CD14-positive monocyte (primary cell): ENCODE results near the gene TM4SF1. TPM values are rescaled to one million over a fixed set of nuclear protein-coding genes. Genes with fewer than 3 reads are reported as not detected.
A peak's percentile ranks its signal among the peaks of the same experiment; 100 is the strongest.
"Not testable (repeated sequence)": the region's sequence is repeated elsewhere in the genome, so short reads cannot be mapped to it uniquely, and the experiment has no call there.

Source experiments
- DNase-seq, 3 donors: peaks; one replicate each; pipeline ENCODE4 v3.0.0-alpha.2; 2011 to 2022
- H2AFZ ChIP-seq: 2 replicates; pipeline ENCODE4 v1.6.0; 2012; ENCODE audit warnings: mild to moderate bottlenecking, low read depth, low read length, inconsistent platforms; ENCODE audit not compliant: insufficient read depth, poor library complexity, severe bottlenecking
- H3K27ac ChIP-seq, 2 donors: 1 replicate in 1 of 2; 2 replicates in 1 of 2; pipeline ENCODE4 v1.5.1; 2012 to 2013; ENCODE audit warnings: low read length in 2 of 2, control low read depth in 1 of 2, inconsistent platforms in 1 of 2, low read depth in 1 of 2, mild to moderate bottlenecking in 1 of 2
- H3K27me3 ChIP-seq, 2 donors: one replicate each; pipeline versions ENCODE4 v1.6.0 to v1.6.1; 2011 to 2013; ENCODE audit warnings: low read length in 2 of 2; ENCODE audit not compliant: control insufficient read depth in 2 of 2, insufficient read depth in 2 of 2
- H3K36me3 ChIP-seq, 2 donors: replicated peaks in 1 of 2; 1 replicate in 1 of 2; 2 replicates in 1 of 2; pipeline versions ENCODE4 v1.5.1 to v1.6.1; 2012 to 2013; ENCODE audit warnings: low read length in 2 of 2, control low read depth in 1 of 2, inconsistent platforms in 1 of 2, mild to moderate bottlenecking in 1 of 2; ENCODE audit not compliant: insufficient read depth in 2 of 2, control insufficient read depth in 1 of 2
- H3K4me1 ChIP-seq, 2 donors: 1 replicate in 1 of 2; 2 replicates in 1 of 2; pipeline versions ENCODE4 v1.5.1 to v1.6.1; 2012 to 2013; ENCODE audit warnings: low read length in 2 of 2, control low read depth in 1 of 2, inconsistent platforms in 1 of 2, mild to moderate bottlenecking in 1 of 2, moderate library complexity in 1 of 2; ENCODE audit not compliant: insufficient read depth in 2 of 2, control insufficient read depth in 1 of 2
- H3K4me2 ChIP-seq: replicated peaks from 2 replicates; pipeline ENCODE3; 2012; ENCODE audit warnings: low read length, moderate library complexity, mild to moderate bottlenecking; ENCODE audit not compliant: poor library complexity, severe bottlenecking; ENCODE audit errors: extremely low read depth
- H3K4me3 ChIP-seq, 3 experiments: fragments of 200-600 bp in 1 of 3; sonication (generic) in 1 of 3; replicated peaks in 1 of 3; 1 replicate in 2 of 3; 2 replicates in 1 of 3; pipeline ENCODE4 v1.5.1; 2011 to 2013; ENCODE audit warnings: low read length in 3 of 3, mild to moderate bottlenecking in 3 of 3, control low read depth in 2 of 3, low read depth in 2 of 3, inconsistent platforms in 1 of 3, moderate library complexity in 1 of 3
- H3K79me2 ChIP-seq: 2 replicates; pipeline ENCODE4 v1.6.0; 2012; ENCODE audit warnings: mild to moderate bottlenecking, control low read depth, inconsistent platforms, low read length, moderate library complexity; ENCODE audit not compliant: insufficient read depth
- H3K9ac ChIP-seq: 2 replicates; pipeline ENCODE4 v1.6.0; 2017; ENCODE audit warnings: low read length, mild to moderate bottlenecking; ENCODE audit not compliant: insufficient read depth, poor library complexity, severe bottlenecking
- H3K9me3 ChIP-seq, 2 donors: replicated peaks in 1 of 2; 1 replicate in 1 of 2; 2 replicates in 1 of 2; pipeline versions ENCODE4 v1.5.1 to v1.6.1; 2012 to 2013; ENCODE audit warnings: low read length in 2 of 2, control low read depth in 1 of 2; ENCODE audit not compliant: control insufficient read depth in 1 of 2, insufficient read depth in 1 of 2
- H4K20me1 ChIP-seq: 2 replicates; pipeline ENCODE4 v1.6.0; 2012; ENCODE audit warnings: mild to moderate bottlenecking, low read length, control low read depth, moderate library complexity; ENCODE audit not compliant: insufficient read depth
- H3K27ac Mint-ChIP-seq, 7 donors: one replicate each; pipeline ENCODE4 v1.8.0; 2020; ENCODE audit warnings: mild to moderate bottlenecking in 7 of 7, mixed read lengths in 7 of 7, moderate library complexity in 6 of 7, inconsistent platforms in 2 of 7
- H3K27me3 Mint-ChIP-seq, 3 donors: one replicate each; pipeline ENCODE4 v1.8.0; 2021 to 2022; ENCODE audit warnings: low read depth in 3 of 3, mild to moderate bottlenecking in 3 of 3, mixed read lengths in 3 of 3, moderate library complexity in 3 of 3, inconsistent platforms in 1 of 3
- H3K36me3 Mint-ChIP-seq, 2 donors: one replicate each; pipeline ENCODE4 v1.8.0; 2020; ENCODE audit warnings: mixed read lengths in 2 of 2, inconsistent platforms in 1 of 2, mild to moderate bottlenecking in 1 of 2
- H3K4me1 Mint-ChIP-seq: one replicate; pipeline ENCODE4 v1.8.0; 2020; ENCODE audit warnings: mild to moderate bottlenecking, mixed read lengths
- H3K4me3 Mint-ChIP-seq, 2 donors: one replicate each; pipeline ENCODE4 v1.8.0; 2020; ENCODE audit warnings: mild to moderate bottlenecking in 2 of 2, mixed read lengths in 2 of 2, moderate library complexity in 1 of 2
- H3K9me3 Mint-ChIP-seq, 7 donors: one replicate each; pipeline ENCODE4 v1.8.0; 2020 to 2022; ENCODE audit warnings: mixed read lengths in 7 of 7, mild to moderate bottlenecking in 6 of 7, moderate library complexity in 6 of 7, inconsistent platforms in 2 of 7
- CTCF ChIP-seq: fragments of 200-600 bp; IDR thresholded peaks from one replicate; pipeline ENCODE4 v1.8.0; 2022; ENCODE audit warnings: antibody characterized with exemption, mild to moderate bottlenecking
- WGBS: methylation state at CpG from one replicate; pipeline ENCODE4 v1.1.5; 2013; ENCODE audit warnings: missing lambda C conversion rate; ENCODE audit not compliant: insufficient coverage; 5-methylcytosine and 5-hydroxymethylcytosine counted together
- intact Hi-C, 2 donors: fragments of 100-400 bp; cut with micrococcal nuclease; formaldehyde crosslinking; loops; one replicate each; pipeline versions ENCODE4 v1.15.0 to v1.15.1; 2023
- polyA plus RNA-seq, 3 donors: library from polyadenylated mRNA; depleted of rRNA in 1 of 3; unstranded in 2 of 3; stranded (reverse) in 1 of 3; fragments of 300-500 nt in 2 of 3; fragments of >200 nt in 1 of 3; fragmentation: Illumina TruSeq in 2 of 3; gene quantifications; 1 replicate in 2 of 3; 2 replicates in 1 of 3; pipeline ENCODE4 v1.2.3, GENCODE V29; 2012 to 2021

The TM4SF1 gene
- polyA plus RNA-seq, 3 donors: not detected

DNA sequence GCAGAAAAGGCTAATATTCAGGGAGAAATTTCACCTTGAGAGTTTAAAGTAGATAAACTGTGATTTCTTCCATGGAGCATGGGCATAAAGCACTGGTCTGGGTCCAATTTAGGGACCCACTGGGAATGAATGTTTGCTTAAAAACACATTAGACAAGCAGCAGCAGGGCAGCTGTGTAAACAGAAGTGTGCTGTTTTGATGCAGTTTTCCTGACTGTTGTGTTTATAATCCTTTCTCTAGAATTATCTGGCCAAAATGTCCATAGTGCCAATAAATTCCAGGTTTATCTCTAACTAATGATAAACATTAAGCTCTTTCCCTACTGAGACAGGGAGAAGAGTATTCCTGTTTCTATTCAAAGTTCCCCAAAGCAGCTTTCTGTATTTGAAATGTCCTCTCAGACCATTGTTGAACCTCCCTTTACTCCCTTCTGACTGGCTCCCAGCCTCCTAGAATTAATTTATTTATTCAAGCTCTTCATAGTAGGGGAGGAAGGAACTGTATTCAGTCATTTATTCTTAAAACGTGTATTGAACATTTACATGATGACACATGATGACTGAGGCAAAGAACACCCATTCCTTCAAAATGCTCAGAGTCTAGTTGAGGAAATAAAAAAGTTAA lies 37.0 kb downstream of the TM4SF1 start:
- WGBS: no CpG with 5 or more reads among the region's 1 CpG
- H3K27ac ChIP-seq: peak overlapping the region in 1 of 2 donors; percentile 9
- no peaks in the 10 kb centered on the region for H3K9me3 ChIP-seq
- no peak overlapping the region for H2AFZ ChIP-seq
- peaks cover 0 to 2% (median 0%) of the 10 kb centered on the region in 7 donors for H3K9me3 Mint-ChIP-seq
- no peaks in the 10 kb centered on the region for H3K36me3 ChIP-seq
- H3K4me2 ChIP-seq: peak overlapping the region; percentile 24
- peaks cover 32% of the 10 kb centered on the region for H3K4me1 Mint-ChIP-seq
- peak overlapping the region in 2 of 7 donors; percentile 36 to 63 for H3K27ac Mint-ChIP-seq
- DNase-seq: peak in 1 of 3 donors; percentile 14
- H3K4me3 ChIP-seq: peak overlapping the region in 1 of 3 experiments; percentile 2
- no peak for TF ChIP-seq CTCF
- no peaks in the 10 kb centered on the region for H3K36me3 Mint-ChIP-seq
- no peaks in the 10 kb centered on the region for H3K27me3 ChIP-seq
- no peaks in the 10 kb centered on the region for H3K79me2 ChIP-seq
- intact Hi-C loops: loop anchor here in 1 of 2 donors (5.0 kb wide), 1 partner anchor 63 kb away; no protein-coding TSS in a partner anchor
- no peak overlapping the region for H3K9ac ChIP-seq
- no peaks in the 10 kb centered on the region for H3K27me3 Mint-ChIP-seq
- H3K4me1 ChIP-seq: peaks cover 27 to 35% of the 10 kb centered on the region in 2 donors
- H4K20me1 ChIP-seq: no peaks in the 10 kb centered on the region
- H3K4me3 Mint-ChIP-seq: no peak overlapping the region

DNA sequence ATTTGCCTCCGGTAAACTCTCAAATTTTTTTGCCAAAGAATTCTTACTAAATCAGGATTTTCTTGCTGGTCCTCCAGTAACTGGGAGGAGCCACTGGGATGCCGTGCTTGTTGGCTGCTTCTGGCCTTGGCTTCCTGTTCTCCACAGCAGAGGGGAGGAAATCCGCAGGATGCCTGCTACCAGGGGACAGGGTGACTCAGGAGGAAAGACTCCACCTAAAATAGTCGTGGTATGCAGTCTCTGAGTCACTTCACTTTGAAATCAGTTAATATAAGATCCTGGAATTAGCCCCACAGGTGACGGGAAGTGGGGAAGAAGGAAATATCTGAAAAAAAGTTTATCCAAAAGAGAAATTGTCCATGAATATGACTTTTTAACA lies 37.5 kb downstream of the TM4SF1 start:
- no peak for TF ChIP-seq CTCF
- H3K36me3 Mint-ChIP-seq: no peaks in the 10 kb centered on the region
- H3K4me3 Mint-ChIP-seq: peak overlapping the region in 1 of 2 donors; percentile 10
- Histone ChIP-seq H4K20me1 (no peaks in the 10 kb centered on the region), H3K36me3 (no peaks in the 10 kb centered on the region), H3K4me1 (peaks cover 27 to 35% of the 10 kb centered on the region in 2 donors), H2AFZ (no peak overlapping the region), H3K27ac (peak overlapping the region in 1 of 2 donors; percentile 9), H3K27me3 (no peaks in the 10 kb centered on the region), H3K4me2 (peak overlapping the region; percentile 24), H3K4me3 (peak overlapping the region in 1 of 3 experiments; percentile 2), H3K9ac (no peak overlapping the region), H3K79me2 (no peaks in the 10 kb centered on the region), H3K9me3 (no peaks in the 10 kb centered on the region)
- peaks cover 32% of the 10 kb centered on the region for H3K4me1 Mint-ChIP-seq
- no CpG with 5 or more reads among the region's 5 CpGs for WGBS
- intact Hi-C loops: loop anchor here in 1 of 2 donors (5.0 kb wide), 1 partner anchor 63 kb away; no protein-coding TSS in a partner anchor
- H3K27me3 Mint-ChIP-seq: no peaks in the 10 kb centered on the region
- peak; percentile 60 to 86 (median 65) for DNase-seq
- peak overlapping the region in 3 of 7 donors; percentile 5 to 55 (median 6) for H3K27ac Mint-ChIP-seq
- peaks cover 0 to 2% (median 0%) of the 10 kb centered on the region in 7 donors for H3K9me3 Mint-ChIP-seq

DNA sequence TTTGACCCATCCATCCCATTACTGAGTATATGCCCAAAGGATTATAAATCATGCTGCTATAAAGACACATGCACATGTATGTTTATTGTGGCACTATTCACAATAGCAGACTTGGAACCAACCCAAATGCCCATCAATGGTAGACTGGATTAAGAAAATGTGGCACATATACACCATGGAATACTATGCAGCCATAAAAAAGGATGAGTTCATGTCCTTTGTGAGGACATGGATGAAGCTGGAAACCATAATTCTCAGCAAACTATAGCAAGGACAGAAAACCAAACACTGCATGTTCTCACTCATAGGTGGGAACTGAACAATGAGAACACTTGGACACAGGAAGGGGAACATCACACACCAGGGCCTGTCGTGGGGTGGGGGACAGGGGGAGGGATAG lies 40.0 kb downstream of the TM4SF1 start:
- H3K9me3 Mint-ChIP-seq, DNase-seq, H3K27me3 ChIP-seq, H3K27me3 Mint-ChIP-seq, intact Hi-C loops, H3K4me2 ChIP-seq, H3K9ac ChIP-seq, H2AFZ ChIP-seq, H3K36me3 ChIP-seq, H3K27ac ChIP-seq, H3K4me3 Mint-ChIP-seq, H3K79me2 ChIP-seq, H4K20me1 ChIP-seq, H3K36me3 Mint-ChIP-seq, H3K9me3 ChIP-seq, H3K27ac Mint-ChIP-seq, H3K4me3 ChIP-seq: not testable (repeated sequence)
- H3K4me1 Mint-ChIP-seq: peaks cover 22% of the 10 kb centered on the region
- peaks cover 17 to 24% of the 10 kb centered on the region in 2 donors for H3K4me1 ChIP-seq
- WGBS: no CpG with 5 or more reads among the region's 1 CpG
